ENCODE measurements around the gene MID1.

DNA sequence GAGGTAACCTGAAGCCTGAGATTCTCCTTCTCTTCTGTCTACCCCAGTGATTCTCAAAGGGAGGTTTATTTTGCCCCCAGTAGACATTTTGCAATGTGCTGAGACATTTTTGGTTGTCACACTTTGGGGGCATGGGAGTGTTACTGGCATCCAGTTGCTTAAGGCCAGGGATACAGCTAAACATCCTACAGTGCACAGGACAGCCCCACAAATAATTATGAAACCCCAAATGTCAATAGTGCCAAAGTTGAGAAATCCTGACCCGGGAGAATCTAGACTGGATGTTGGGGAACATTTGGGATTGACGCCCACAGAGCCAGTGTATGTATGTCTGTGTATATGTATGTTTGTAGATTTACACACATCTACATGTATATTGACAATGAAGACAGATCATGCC is 13.2 kb downstream of the MID1 start:
- TF ChIP-seq, protein P1, sequence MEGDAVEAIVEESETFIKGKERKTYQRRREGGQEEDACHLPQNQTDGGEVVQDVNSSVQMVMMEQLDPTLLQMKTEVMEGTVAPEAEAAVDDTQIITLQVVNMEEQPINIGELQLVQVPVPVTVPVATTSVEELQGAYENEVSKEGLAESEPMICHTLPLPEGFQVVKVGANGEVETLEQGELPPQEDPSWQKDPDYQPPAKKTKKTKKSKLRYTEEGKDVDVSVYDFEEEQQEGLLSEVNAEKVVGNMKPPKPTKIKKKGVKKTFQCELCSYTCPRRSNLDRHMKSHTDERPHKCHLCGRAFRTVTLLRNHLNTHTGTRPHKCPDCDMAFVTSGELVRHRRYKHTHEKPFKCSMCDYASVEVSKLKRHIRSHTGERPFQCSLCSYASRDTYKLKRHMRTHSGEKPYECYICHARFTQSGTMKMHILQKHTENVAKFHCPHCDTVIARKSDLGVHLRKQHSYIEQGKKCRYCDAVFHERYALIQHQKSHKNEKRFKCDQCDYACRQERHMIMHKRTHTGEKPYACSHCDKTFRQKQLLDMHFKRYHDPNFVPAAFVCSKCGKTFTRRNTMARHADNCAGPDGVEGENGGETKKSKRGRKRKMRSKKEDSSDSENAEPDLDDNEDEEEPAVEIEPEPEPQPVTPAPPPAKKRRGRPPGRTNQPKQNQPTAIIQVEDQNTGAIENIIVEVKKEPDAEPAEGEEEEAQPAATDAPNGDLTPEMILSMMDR (IDR thresholded peaks at IDR 0.05), result no peak
- no peak for TF ChIP-seq HEYL (CRISPR knock-in tag; IDR thresholded peaks at IDR 0.05)
- TF ChIP-seq, protein P2, sequence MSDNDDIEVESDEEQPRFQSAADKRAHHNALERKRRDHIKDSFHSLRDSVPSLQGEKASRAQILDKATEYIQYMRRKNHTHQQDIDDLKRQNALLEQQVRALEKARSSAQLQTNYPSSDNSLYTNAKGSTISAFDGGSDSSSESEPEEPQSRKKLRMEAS (IDR thresholded peaks at IDR 0.05), result no peak
